GM18511 (cell line): ENCODE measurements around the gene P2RX7.

Experiments
- ATAC-seq: cut with Tn5 transposase; IDR thresholded peaks from one replicate; pipeline ENCODE4 v1.9.1; 2021; ENCODE audit warnings: mild to moderate bottlenecking, moderate library complexity; ENCODE audit not compliant: unreplicated experiment

The P2RX7 gene

DNA sequence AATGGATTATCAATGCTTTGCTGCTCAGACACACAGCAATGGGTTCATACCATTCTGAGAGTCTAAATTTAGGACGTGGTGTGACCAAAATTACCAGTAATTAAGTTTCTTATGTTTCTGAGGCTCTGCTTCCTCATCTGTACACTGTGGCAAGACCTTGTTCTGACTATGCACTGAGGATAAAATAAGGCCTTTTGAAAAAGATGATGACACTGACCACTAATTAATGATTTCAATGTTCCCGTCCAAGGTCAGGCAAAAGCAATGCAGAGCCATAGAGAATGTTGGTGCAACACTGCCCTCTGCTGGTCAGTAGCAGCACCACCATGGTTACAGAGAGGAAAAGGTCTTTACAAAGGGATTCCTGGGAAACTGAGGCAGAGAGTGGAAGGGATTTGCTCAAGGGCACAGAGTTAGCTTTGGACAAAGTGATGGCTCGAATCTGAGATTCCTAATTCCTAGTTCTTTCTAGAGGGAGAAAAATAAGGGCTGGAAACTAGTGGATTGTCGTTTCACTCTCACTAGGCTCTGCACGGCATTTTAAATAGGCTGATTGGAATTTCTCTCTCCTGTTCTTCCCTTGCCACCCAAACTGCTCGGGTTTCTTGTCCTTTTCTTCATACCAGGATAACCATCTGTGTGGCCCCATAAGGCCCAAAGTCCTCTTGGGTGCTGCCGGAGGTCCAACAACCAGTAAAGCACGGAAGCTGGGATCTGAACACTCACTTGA lies 22.3 kb upstream of the P2RX7 start:
- ATAC-seq: peak; percentile 71

DNA sequence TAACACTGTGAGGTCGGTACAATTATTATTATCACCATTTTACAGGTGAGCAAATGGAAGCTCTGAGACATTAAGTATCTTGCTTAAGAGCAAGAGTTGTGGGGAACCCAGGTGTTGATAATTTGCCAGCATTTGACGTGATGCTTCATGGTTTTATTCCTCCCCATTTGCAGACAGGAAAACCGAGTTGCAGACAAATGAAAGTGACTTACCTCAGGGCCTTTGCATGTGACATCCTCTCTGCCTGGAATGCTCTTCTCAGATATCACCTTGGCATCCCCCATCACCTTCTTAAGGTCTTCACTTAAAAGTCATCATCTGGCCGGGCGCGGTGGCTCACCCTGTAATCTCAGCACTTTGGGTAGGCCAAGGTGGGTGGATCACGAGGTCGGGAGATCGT lies 21.0 kb upstream of the P2RX7 start:
- ATAC-seq: no peak

DNA sequence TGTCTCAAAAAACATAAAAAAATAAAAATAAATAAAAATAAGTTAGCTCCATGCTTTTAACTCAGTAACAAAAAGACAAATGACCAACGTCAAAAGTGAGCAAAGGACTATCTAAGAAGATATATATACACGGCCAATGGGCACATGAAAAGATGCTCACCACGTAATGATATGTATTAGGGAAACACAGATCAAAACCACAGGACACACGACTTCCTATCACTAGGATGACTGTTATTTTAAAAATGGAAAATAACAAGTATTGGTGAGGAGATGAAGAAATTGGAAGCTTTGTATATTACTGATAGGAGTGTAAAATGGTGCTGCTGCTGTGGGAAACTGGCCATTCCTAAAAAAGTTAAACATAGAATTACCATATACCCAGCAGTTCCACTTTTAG lies 20.2 kb upstream of the P2RX7 start:
- no peak for ATAC-seq

DNA sequence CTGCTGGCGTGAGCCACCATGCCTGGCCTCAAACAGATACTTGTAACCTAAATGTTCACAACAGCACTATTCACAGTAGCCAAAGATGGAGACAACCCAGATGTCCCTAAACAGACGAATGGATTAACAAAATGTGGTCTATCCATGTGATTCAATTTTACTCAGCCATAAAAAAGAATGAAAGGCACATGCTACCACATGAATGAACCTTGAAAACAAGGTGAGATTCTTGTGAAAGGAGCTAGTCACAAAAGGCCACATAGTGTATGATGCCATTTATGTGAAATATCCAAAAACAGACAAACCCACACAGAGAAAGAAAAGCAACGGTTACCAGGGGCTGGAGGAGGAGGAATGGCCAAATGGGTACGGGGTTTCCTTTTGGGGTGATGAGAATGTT lies 19.6 kb upstream of the P2RX7 start:
- no peak for ATAC-seq

DNA sequence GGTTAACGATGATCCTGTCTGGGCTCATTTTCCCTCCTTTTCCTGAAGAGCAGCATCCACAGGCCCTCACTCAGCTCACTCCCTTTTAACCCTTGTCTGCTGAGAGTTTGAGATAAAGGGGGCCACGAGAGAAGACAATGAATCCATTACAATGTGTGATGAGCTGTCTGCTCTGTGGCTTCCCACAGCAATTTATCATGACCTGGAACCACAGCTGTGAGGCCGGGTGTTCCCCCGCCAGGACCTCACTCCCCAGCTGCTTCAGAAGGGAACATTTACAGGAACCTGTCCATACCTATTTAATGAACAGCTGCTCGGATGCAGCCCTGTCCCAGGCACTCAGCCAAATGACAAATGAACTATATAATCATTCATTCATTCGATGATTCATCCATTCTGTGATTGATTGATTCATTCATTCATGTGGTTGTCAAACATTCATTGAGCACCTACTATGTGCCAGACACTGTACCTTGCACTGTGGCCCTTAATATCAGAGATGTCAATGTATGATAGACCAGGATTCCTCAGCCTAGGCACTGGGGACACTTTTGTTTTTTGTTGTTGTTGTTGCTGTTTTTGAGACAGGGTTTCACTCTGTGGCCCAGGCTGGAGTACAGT lies 18.5 kb upstream of the P2RX7 start:
- no peak for ATAC-seq

DNA sequence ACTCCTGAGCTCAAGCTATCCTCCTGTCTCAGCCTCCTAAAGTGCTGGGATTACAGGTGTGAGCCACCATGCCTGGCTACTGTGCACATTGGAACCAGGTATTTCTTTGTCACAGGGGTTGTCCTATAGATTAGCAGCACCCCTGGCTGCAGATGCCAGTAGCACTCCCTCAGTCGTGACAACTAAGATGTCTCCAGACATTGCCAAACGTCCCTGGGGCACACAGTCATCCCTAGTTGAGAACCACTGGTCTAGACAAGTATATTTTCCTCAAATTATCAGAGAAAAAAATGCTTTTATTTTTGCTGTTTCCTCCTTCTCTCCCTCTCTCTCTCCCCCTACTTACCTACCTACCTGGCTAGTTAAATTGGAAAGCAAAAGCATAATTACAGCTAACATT lies 17.9 kb upstream of the P2RX7 start:
- no peak for ATAC-seq

DNA sequence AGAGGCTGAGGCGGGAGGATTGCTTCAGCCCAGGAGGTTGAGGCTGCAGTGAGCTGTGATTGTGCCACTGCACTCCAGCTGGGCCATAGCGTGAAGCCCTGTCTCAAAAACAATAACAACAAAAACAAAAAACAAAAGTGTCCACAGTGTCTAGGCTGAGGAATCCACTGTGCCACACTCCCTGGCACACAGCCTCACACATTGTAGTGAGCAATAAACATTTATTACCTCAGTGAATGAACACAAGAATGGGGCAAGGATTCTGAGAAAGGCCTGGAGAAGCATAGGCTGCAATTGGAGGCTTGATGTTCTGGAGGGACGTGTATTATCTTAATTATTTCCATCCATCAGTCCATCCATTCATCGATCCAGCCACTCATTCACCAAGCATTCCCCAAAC lies 17.1 kb upstream of the P2RX7 start:
- no peak for ATAC-seq

DNA sequence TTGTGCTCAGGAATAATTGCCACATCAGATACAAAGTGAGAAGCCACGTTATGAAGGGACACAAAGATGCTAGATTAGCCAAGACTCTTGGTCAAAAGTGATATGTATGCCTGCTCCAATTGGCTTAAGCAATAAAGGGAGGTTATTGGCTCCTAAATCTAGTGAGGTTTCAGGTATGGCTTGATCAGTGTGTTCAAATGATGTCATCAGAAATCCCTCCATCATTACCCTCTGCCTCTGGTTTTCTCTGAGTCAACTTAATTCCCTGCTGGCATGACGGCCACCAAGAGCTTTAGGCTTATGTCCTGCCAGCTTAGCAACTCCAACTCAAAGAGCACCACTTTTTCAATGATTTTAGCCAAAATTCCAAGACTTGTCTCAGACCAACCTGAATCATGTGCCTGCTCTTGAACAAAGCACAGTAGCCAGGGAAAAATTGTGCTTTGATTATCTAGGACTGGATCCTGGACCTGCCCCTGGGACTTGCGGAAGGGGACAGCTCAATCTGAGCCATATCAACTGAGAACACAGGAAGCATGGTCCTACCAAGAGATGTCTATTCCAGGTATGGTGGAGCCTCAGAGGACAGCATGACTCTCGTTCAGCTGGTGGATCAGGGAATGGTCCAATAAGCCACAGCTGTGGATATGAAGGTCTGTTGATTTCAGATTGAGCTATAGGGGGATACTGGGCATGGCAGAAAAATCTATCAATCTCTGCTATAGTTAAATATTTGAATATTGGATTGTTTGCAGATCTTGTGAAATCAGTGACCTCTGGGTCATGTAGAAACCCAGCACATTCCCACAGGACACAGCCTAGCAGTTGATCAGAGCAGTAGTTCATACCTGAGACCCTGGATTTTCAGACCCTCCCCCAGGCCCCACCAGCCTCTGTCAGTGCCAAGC lies 16.1 kb upstream of the P2RX7 start:
- no peak for ATAC-seq

DNA sequence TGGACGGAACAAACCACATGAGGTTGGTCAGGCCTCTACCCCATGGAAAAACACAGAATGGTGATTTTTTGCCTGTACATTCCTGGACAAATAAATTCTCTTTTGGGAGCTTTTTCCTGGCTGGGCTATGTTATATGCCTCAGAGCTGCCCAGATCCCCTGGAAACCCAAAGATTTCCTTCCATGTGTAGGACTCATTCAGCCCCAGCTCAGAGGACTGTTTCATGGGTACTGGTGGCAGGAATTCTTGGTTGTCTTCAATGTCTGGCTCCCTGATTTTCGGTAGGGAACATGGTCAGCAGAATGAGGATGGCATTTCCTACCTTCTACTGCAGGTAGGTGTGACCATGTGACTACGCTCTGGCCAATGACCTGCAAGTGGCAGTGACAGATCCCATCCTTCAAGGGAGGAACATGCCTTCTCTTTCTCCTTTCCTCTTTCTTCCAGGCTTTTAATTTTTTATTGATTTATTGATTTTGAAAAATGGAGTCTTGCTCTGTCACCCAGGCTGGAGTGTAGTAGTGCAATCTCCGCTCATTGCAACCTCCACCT lies 15.4 kb upstream of the P2RX7 start:
- ATAC-seq: no peak

DNA sequence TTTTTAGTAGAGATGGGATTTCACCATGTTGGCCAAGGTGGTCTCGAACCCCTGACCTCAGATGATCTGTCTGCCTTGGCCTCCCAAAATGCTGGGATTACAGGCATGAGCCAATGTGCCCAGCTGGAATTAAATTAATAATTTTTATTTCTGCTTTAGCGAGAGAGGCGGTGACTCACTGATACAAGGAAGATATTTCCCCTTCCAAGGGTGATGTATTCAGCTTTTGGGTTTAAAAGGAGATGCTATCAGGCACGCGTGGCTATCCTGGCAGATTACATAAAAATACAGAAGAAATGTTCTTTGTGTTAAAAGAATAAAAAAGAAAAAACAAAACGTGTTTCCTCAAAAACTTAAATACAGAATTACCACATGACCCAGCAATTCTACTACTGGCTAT lies 12.4 kb upstream of the P2RX7 start:
- ATAC-seq: no peak

DNA sequence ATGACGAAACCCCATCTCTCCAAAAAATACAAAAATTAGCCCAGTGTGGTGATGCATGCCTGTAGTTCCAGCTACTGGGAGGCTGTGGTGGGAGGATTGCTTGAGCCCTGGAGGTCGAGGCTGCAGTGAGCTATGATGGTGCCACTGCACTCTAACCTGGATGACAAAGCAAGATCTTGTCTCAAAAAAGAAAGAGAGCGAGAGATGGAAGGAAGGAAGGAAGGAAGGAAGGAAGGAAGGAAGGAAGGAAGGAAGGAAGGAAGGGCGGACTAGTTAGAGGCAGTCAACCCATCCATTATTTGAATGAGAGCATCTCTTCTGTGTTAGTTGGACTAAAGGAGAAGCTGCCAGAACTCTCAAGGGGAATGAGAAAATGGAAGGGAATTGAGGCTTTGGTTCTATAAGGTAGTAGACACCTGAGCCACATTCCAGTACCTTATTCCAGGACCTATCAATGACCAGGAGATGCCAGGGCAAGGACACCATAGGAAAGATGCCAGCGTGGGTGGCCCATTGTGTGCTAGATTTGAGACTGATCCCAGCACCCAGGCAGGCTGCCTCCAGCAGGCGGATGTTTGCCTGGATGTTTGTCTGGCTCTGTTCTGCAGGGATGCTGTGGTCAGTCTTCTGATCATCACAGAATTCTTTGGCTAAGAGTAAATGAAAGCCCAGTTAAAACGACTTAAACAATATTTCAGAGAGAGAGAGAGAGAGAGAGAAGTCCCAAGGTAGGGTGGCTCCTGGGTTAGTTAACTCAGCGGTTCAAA lies 11.5 kb upstream of the P2RX7 start:
- ATAC-seq: no peak

DNA sequence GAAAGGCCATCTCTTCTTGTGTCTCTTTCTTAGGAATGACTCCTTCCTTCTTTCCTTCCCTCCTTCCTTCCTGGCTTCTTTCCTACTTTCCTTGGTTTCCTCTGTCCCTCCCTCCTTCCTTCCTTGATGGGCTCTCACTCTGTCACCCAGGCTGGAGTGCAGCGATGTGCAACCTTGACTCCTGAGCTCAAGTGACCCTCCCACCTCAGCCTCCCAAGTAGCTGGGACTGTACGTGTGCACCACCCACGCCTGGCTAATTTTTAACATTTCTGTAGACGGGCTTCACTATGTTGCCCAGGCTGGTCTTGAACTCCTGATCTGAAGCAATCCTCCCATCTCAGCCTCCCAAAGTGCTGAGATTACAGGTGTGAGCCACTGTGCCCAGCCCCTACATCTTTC lies 10.9 kb upstream of the P2RX7 start:
- ATAC-seq: no peak

DNA sequence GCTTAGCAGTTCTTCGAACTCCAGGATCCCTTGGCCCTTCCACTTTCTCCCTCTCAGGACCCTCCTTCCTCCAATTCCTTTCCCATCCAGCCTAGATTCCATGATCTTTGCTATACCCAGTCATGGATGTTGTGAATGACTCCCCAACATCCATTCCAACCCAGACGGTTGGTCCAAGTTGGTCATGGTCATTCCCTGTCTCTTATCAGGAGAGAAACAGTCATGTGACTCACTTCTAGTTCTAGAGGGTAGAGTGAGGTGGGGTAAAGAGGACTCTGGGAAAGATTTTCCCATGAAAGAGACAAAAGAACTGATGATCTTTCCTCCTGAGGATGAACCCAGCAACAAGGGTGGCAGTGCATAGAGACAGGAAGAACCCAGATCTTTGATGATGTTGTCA lies 9.2 kb upstream of the P2RX7 start:
- no peak for ATAC-seq

DNA sequence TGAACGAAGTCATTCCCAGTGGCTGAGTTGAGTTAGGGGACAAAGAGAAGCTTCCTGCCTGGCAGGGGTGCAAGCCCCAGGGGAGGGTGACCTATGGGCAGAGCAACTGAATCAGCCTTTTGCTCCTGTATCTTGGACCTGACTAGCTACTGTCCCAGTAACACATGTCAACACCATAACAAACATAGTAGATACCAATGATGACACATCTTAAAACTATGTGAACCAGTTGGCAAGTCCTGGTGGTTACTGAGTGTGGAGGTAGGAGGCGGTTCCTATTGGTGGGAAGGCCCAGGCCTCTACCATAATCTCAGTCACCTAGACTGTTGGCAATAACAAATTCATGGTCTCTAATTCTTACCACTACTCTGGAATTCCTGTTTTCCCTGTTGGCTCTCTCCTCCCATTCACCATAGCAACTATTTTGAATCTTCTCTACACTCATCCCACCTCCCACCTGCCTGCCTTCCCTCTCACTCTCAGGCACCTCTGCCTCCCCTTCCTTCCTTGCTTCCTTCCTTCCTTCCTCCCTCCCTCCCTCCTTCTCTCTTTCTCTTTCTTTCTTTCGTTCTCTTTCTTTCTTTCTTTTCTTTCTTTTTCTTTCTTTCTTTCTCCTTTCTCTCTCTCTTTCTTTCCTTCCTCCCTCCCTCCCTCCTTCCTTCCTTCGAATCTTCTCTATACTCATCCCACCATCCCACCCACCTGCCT lies 8.1 kb upstream of the P2RX7 start:
- ATAC-seq: no peak

DNA sequence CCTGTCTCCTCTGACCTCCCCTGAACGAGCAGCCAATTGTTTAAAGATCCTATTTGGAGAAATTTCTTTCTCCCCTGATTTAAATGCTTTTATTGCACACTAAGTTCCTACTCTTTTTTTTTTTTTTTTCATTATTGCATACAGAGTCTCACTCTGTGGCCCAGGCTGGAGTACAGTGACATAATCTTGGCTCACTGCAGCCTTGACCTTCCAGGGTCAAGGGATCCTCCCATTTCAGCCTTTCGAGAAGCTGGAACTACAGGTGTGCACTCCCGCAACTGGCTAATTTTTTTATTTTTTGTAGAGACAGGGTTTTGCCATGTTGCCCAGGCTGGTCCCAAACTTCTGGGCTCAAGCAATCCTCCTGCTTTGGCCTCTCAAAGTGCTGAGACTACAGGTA lies 5.2 kb upstream of the P2RX7 start:
- no peak for ATAC-seq

DNA sequence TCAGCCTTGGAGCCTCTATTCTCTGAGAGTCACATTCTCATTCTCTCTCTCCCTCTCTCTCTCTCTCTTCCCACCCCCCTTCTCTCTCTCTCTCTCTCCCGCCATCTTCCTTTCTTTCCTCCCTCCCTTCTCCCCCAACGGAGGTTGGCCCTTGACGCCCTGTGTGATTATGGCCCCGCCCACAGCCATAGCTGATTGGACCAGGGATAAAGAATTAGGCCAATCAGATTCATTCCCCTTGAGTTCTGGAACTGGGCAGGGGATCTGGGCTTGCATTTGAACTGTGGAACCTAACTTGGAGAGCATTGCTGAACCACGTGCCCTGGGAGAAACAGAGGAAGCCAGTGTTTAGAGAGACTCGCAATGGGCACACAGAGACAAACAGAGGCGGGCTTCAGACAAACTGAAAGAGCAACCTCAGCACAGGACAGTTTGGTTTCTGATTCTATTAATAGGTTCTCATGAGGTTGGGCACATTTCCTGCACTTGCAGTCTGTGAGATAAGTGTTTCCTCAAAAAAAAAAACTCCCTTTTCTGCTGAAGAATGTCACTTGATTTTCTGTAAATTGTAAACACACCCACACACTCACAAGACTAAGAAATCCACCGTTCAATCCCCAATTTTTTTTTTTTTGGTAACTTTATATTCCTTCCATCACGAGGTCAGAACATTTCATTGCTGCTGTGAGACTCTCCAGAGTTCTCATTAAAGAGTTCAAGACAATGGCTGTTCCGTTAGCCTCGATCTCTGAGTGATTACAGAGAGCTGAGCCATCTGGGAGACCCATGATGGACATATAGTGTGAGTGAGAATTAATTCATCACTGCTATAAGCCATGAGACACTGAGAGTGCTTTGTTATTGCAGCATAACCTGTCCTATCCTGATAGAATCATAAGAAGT lies 3.5 kb upstream of the P2RX7 start:
- peak; percentile 79 for ATAC-seq

DNA sequence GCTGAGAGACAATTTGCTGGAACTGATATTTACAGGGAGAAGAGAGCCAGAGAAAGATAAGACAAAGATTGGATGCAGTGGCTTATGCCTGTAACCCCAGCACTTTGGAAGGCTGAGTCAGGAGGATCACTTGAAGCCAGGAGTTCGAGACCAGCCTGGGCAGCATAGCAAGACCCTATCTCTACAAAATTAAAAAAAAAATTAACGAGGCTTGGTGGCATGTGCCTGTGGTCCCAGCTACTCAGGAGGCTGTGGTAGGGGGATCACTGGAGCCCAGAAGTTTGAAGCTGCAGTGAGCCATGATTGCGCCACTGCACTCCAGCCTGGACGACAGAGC lies 2.9 kb upstream of the P2RX7 start:
- ATAC-seq: no peak

DNA sequence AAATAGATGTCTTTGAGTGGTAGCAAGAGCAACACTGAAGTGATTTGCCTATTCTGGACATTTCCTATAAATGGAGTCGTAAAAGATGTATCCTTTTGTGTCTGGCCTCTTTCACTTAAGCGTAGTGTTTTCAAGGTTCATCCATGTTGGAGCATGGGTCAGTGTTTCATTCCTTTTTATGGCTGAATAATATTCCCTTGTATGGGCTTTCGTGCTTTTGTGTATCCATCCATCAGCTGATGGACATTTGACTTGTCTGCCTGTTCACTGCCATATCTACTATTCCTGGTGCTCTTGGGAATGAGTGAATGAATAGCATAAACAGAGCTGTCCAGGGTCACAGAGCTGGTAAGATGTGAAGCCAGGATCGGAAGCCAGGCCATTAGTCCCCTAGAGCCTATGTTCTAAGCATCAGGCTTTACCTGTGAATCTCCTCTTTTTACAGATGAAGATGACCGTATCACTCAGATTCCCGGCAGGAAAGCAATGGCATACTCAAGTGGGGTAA lies 1.8 kb upstream of the P2RX7 start:
- no peak for ATAC-seq

DNA sequence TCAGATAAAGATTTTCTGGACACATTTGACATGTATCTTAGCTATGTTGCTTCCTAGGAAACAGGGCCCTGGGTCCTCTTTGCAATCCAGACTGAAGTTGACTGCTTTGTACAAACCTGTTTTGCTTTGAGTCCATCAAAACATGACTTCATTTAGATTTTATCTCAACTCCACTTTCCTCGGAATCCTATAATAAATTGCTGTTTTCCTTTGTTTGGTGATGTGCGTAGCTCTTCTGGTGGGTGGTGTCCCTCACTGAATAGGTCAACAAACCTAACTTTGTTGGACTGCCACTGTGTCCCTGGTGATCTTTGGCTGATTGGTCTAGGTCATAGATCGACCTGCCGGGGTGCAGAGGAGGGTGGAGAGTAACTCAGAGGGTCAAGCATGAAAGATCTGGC lies 735 bp upstream of the P2RX7 start:
- ATAC-seq: no peak
